ENCODE results near the gene PKP3.
A peak's percentile ranks its signal among the peaks of the same experiment; 100 is the strongest.
"Not testable (repeated sequence)": the region's sequence is repeated elsewhere in the genome, so short reads cannot be mapped to it uniquely, and the experiment has no call there.

PKP3 gene

DNA sequence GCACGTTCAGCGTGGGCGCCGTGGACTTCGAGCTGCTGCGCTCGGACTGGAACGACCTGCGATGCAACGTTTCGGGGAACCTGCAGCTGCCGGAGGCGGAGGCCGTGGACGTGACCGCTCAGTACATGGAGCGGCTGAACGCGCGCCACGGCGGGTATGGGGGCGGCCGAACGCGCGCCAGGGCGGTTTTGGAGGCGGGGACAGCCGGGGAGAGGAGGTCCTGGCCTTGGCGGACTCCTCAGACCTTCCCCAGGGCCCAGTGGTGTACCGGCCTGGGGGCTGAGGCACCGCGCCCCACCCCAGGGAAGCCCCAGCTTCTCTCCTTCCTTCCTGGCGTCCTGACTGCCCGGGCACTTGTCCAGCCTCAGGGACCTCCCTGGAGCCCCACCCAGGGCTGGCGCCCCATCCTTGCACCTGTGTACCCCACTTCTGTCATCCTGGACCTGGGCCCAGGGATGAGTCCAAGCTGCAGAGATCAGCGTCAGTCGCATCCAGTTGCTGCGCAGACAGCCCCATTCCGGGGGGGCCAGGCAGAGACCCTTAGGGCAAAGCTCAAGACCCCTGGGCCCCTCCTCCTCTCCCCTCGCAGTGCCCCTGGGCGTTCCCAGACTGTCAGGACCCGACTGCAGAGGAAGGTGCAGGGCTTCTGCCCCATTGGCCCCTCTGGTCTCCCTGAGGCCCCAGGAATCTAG, 16.7 kb upstream of the PKP3 start:
- no peak for DNase-seq (ENCODE audit: low read depth in 2 of 2)

- DNase-seq (ENCODE audit: low read depth in 2 of 2): no peak
These were observed 16.0 kb upstream of the PKP3 start for GRCh38 chr11:377883-378500.

- DNase-seq (ENCODE audit: low read depth in 2 of 2): no peak
These were observed 14.6 kb upstream of the PKP3 start for GRCh38 chr11:379205-380094.

DNA sequence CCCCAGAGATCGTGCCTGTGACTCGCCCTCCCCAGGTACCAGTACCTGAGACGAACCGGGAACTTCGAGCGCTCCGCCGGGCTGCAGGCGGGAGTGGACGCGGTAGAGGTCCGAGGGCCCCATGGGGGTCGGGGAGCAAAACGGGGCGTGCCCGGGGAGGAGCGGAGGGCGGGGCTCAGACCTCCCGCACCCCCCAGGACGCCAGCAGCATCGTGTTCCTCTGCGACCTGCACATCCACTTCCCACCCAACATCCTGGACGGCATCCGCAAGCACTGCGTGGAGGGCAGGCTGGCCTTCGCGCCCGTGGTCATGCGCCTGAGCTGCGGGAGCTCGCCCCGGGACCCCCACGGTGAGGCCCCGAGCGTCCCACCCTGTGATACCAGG, 13.9 kb upstream of the PKP3 start:
- no peak for DNase-seq (ENCODE audit: low read depth in 2 of 2)

DNA sequence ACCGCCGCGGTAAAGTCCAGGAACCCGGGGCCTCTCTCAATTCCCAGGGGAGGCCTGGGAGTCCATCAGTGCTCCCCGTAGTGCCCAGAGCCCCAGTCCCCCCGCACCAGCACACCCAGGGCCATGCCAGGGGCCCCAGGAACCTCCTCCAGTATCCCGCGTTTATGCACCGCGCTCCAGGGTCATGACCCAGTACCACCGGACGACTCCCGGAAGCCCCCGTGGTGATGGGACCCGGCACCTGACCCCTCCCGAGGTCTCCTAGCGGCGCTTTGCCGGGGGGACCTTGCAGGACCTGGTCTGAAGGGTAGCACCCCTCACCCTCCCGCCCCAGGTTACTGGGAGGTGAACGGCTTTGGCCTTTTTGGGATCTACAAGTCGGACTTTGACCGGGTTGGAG, 13.5 kb upstream of the PKP3 start:
- no peak for DNase-seq (ENCODE audit: low read depth in 2 of 2)

GRCh38 chr11:380996-381395, 13.0 kb upstream of the PKP3 start:
- DNase-seq (ENCODE audit: low read depth in 2 of 2): no peak

DNA sequence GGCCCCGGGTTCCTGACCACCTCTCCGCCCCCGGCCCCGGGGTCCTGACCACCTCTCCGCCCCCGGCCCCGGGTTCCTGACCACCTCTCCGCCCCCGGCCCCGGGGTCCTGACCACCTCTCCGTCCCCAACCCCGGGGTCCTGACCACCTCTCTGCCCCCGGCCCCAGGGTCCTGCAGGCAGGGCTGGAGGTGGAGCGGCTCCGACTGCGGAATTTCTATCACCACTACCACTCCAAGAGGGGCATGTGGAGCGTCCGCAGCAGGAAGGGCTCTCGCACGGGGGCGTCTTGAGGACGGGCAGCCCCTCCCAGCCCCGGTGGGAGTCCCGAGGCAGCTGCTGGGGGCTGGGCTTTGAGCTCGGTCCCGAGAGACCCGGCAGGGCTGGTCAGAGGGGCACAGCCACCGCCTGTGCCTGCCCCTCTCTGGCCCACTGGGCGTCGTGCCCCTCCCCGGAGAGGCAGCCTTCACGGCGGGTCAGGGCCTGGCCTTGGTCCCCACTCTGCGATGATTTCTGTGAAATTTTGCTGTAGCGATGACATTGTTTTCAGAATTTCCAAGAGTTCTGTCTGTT, 12.4 kb upstream of the PKP3 start:
- DNase-seq (ENCODE audit: low read depth in 2 of 2): no peak

DNA sequence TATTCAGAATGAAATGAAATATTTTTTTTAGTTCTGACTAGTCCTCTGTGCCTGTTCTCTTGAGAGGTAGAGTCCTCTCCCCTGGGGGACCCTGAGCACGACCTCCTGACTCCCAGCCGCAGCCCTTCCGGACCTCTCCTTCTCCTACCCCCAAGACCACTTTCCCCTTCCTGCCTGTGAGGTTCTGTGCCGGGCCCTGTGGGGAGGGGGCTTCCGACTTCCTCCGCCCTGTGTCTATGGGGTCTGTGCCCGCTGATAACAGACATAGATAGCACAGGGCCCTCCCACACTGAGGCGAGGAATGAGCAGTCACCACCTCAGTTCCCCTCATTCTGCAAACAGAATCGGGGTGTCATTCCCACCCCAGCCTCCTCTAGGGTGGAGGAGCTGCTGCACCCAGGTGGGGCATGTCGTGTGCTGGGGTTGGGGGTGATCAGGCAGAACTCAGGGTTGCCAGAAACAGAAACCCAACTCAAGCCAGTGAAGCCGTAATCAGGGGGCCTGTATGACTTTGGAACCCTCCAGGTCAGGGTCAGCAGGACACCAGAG, 11.9 kb upstream of the PKP3 start:
- no peak for DNase-seq (ENCODE audit: low read depth in 2 of 2)

DNA sequence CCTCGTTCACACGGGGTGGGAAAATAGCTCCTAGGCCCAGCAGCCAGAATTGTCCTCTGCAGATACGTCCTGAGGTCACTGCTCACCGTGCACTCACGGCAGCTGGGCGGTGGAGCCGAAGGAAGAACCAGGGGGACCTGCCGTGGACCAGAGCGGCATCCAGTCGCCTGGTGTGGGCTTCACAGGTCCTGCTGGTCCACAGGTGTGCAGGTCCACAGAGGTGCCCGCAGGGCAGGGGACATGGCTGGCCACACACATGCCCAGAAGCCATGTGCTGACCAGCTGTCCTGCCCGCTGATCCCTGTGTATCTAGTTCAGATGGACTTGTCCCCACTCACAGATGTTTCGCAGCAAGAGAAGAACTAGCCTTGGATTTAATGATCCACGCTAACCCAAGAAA, 10.6 kb upstream of the PKP3 start:
- DNase-seq (ENCODE audit: low read depth in 2 of 2): no peak

DNA sequence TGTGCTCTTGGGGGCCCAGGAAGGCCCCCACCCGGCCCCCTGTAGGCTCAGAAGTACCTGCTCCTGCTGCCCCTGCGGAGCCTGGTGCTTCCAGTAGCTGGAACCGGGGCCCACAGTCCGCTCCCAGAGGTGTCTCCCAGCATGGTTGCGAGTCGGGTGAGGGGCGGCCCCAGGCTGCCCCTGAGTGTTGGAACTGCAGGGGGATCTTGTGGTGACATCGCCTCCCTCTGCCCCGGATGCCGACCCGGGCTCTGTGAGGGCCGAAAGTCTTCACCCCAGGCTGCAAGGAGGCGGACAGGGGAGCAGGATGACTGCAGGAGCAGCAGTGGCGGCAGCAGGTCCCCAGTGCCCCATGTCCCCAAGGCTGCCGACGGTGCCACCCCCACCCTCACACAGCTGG, 9.5 kb upstream of the PKP3 start:
- DNase-seq (ENCODE audit: low read depth in 2 of 2): no peak

DNA sequence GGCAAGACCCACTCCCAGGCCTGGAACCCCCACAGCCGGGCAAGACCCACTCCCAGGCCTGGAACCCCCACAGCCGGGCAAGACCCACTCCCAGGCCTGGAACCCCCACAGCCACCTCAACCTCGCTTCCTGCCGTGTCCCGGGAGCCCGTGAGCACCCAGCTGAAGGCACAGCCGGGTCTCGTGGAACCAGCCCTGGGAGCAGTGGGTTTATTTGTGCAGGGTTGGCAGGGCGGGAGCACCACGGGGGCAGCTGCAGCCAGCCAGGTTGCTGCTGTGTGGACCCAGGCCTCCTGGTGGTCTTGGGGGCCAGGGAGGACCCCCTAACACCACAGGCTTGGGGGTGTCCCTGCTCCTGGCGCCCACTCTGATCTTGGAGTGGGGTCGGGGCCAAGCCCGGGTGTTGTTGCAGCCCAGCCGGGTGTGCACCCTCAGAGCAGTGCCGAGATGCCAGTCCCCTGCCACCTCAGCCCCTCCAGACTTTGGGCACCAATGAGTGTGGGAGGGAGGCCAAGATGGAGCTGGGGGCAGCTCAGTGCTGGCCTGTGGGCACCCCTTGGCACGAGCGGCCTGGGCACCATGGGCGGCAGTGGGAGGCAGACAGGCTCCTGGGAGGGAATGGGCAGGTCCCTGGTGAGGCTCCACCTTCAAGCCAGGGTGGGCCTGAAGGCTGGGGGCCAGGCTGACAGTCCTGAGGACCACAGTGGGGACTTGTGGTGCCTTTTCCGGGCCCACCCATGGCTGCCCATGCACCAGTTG, 8.2 kb upstream of the PKP3 start:
- DNase-seq (ENCODE audit: low read depth in 2 of 2): no peak

- no peak for DNase-seq (ENCODE audit: low read depth in 2 of 2)
These were observed 7.5 kb upstream of the PKP3 start for GRCh38 chr11:386483-386882.

- DNase-seq (ENCODE audit: low read depth in 2 of 2): no peak
These were observed 6.7 kb upstream of the PKP3 start for GRCh38 chr11:387193-387793.

GRCh38 chr11:389369-389768, 4.6 kb upstream of the PKP3 start:
- DNase-seq (ENCODE audit: low read depth in 2 of 2): not testable (repeated sequence)

DNA sequence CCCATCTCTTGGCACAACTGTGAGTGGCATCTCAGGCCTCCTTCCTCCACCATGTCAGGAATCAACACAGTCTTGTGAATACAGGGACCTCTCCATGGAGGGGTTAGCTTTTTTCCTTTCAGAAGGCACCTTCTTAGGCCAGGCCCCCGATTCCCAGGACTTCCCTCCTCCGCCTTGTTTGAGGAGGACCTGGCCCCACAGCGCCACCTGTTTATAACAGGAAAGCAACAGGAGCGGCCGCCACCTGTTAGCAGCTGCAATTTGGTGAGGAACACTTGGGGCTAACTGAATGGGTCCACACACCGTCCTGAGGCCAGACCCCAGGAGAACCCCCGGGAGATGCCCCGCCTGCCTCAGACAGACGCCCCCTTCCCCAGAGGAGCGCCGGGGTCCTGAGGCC, 3.8 kb upstream of the PKP3 start:
- no peak for DNase-seq (ENCODE audit: low read depth in 2 of 2)

DNA sequence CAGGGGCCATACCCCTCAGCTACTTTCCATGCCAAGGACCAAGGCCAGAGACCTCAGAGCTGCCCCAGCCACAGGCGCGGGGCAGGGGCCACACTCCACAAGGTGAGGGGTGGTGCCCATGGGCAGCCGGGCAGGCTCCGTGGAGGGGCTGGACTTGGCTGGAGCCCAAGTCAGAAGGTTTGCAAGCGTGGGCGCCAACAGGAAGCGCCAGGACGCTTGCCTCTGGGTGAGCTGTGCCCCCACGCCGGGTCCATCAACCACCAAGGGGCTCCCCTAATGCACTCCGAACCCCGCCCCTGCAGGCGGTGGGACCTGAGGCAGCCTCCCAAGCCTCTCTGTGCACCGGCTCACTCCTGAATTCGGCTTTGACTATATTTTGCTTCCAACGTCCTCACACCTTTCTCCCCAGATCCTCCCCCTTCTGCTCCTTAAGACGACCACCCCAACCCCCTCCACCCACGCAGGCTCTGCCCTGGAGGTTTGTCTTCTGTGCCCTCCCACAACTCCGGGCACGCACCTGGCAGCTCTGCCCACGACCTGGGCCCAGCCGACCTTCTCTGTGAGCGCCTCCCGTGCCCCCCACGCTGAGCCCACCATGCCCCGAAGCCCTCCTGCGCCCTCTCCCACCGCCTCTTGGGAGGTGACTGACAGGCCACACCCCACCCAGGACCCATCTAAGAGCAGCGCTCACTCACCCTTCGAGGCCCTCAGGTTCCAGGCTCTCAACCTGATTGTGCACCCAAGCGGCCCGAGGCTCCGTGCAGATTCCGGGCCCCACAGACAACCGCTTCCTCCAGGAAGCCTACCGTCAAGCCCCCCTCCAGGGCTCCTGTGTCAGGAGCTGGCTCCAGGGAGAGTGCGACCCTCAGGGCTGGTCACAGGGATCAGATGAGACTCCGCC, 2.6 kb upstream of the PKP3 start:
- DNase-seq (ENCODE audit: low read depth in 2 of 2): no peak

- DNase-seq (ENCODE audit: low read depth in 2 of 2): no peak
These were observed 1.8 kb upstream of the PKP3 start for GRCh38 chr11:392102-392777.

- peak; percentile 51 to 52 for DNase-seq (ENCODE audit: low read depth in 2 of 2)
These were observed 583 bp upstream of the PKP3 start for GRCh38 chr11:393219-394033.

All from fibroblast of skin of left quadriceps (primary cell).